ENCODE data around the gene WWP2.

The WWP2 gene

GRCh38 chr16:69886726-69887125 lies 124.6 kb downstream of the WWP2 start:
- no peak for TF ChIP-seq TEAD4 (IDR thresholded peaks at IDR 0.05)
- TF ChIP-seq USF1 (IDR thresholded peaks at IDR 0.05): no peak
- no peak for TF ChIP-seq FOXM1 (IDR thresholded peaks at IDR 0.05; ENCODE audit: borderline replicate concordance, low read depth)
- TF ChIP-seq YY1 (IDR thresholded peaks at IDR 0.05; ENCODE audit: low read depth): no peak
- TF ChIP-seq CEBPB (IDR thresholded peaks at IDR 0.05): no peak
- TF ChIP-seq, protein P1, sequence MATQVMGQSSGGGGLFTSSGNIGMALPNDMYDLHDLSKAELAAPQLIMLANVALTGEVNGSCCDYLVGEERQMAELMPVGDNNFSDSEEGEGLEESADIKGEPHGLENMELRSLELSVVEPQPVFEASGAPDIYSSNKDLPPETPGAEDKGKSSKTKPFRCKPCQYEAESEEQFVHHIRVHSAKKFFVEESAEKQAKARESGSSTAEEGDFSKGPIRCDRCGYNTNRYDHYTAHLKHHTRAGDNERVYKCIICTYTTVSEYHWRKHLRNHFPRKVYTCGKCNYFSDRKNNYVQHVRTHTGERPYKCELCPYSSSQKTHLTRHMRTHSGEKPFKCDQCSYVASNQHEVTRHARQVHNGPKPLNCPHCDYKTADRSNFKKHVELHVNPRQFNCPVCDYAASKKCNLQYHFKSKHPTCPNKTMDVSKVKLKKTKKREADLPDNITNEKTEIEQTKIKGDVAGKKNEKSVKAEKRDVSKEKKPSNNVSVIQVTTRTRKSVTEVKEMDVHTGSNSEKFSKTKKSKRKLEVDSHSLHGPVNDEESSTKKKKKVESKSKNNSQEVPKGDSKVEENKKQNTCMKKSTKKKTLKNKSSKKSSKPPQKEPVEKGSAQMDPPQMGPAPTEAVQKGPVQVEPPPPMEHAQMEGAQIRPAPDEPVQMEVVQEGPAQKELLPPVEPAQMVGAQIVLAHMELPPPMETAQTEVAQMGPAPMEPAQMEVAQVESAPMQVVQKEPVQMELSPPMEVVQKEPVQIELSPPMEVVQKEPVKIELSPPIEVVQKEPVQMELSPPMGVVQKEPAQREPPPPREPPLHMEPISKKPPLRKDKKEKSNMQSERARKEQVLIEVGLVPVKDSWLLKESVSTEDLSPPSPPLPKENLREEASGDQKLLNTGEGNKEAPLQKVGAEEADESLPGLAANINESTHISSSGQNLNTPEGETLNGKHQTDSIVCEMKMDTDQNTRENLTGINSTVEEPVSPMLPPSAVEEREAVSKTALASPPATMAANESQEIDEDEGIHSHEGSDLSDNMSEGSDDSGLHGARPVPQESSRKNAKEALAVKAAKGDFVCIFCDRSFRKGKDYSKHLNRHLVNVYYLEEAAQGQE (IDR thresholded peaks at IDR 0.05; ENCODE audit: low read depth): no peak
- no peak for TF ChIP-seq EP300 (IDR thresholded peaks at IDR 0.05; ENCODE audit: borderline replicate concordance)
- TF ChIP-seq, protein P2, sequence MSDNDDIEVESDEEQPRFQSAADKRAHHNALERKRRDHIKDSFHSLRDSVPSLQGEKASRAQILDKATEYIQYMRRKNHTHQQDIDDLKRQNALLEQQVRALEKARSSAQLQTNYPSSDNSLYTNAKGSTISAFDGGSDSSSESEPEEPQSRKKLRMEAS (IDR thresholded peaks at IDR 0.05): no peak

GRCh38 chr16:69888005-69888590 lies 126.0 kb downstream of the WWP2 start:
- TF ChIP-seq, protein P1 (IDR thresholded peaks at IDR 0.05; ENCODE audit: low read depth): no peak
- no peak for TF ChIP-seq CREB1 (IDR thresholded peaks at IDR 0.05; ENCODE audit: low read depth)
- no peak for TF ChIP-seq FOXM1 (IDR thresholded peaks at IDR 0.05; ENCODE audit: borderline replicate concordance, low read depth)
- no peak for TF ChIP-seq TAF1 (IDR thresholded peaks at IDR 0.05; ENCODE audit: low read depth)
- TF ChIP-seq ZBTB7A (IDR thresholded peaks at IDR 0.05; ENCODE audit: low read depth): no peak
- no peak for TF ChIP-seq USF1 (IDR thresholded peaks at IDR 0.05)
- TF ChIP-seq NFIC (IDR thresholded peaks at IDR 0.05): no peak
- no peak for TF ChIP-seq EGR1 (IDR thresholded peaks at IDR 0.05)
- TF ChIP-seq CEBPB (IDR thresholded peaks at IDR 0.05): no peak
- TF ChIP-seq, protein P2 (IDR thresholded peaks at IDR 0.05): no peak
- no peak for TF ChIP-seq EP300 (IDR thresholded peaks at IDR 0.05; ENCODE audit: borderline replicate concordance)
- TF ChIP-seq TCF12 (IDR thresholded peaks at IDR 0.05; ENCODE audit: low read depth): no peak
- TF ChIP-seq TEAD4 (IDR thresholded peaks at IDR 0.05): no peak
- no peak for TF ChIP-seq YY1 (IDR thresholded peaks at IDR 0.05; ENCODE audit: low read depth)
- no peak for TF ChIP-seq RAD21 (IDR thresholded peaks at IDR 0.05; ENCODE audit: low read depth)

GRCh38 chr16:69889295-69889964 lies 127.3 kb downstream of the WWP2 start:
- TF ChIP-seq USF1 (IDR thresholded peaks at IDR 0.05) (no peak), CREB1 (IDR thresholded peaks at IDR 0.05; ENCODE audit: low read depth) (no peak), TEAD4 (IDR thresholded peaks at IDR 0.05) (no peak)

DNA sequence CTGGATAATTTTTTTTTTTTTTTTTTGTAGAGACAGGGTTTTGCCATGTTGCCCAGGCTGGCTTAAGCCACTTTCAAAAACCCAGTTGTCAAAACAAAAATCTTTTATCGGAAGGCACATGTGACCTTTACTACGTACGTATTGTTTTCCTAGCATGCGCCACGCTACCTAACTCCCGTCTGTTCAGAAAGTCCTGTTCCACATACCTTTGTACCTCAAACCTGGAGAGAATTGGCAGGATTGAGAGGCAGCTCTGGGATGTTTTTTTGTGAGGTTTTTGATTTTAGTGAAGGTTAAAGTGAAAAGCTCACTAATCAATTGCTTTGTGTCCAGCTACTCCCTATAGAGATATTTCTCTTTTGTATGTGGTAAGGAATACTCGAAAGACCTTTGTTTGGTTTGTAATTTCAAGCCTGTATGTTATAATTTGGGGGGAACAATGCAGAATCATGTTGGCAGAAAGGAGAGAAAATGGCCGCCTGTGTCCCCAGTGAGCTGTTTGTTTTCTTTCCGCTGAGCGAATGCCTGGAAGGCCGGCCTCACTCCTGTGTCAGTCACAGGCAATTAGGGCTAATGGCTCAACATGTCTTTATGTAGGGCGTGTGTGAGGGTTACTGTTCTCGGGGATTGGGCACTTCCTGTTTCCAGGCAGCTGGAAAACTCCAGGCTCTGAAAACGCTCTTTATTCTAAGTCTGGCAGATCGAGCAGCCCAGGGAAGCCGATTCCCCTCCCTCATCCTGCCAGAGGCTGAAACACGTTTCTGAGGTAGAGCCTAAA lies 128.2 kb downstream of the WWP2 start:
- TF ChIP-seq FOXM1 (IDR thresholded peaks at IDR 0.05; ENCODE audit: borderline replicate concordance, low read depth): no peak
- TF ChIP-seq NFIC (IDR thresholded peaks at IDR 0.05): no peak
- no peak for TF ChIP-seq EGR1 (IDR thresholded peaks at IDR 0.05)
- TF ChIP-seq CREB1 (IDR thresholded peaks at IDR 0.05; ENCODE audit: low read depth): no peak
- TF ChIP-seq, protein P1 (IDR thresholded peaks at IDR 0.05; ENCODE audit: low read depth): no peak
- no peak for TF ChIP-seq USF1 (IDR thresholded peaks at IDR 0.05)
- no peak for TF ChIP-seq TCF12 (IDR thresholded peaks at IDR 0.05; ENCODE audit: low read depth)
- TF ChIP-seq, protein P2 (IDR thresholded peaks at IDR 0.05): no peak
- TF ChIP-seq CEBPB (IDR thresholded peaks at IDR 0.05): no peak
- TF ChIP-seq YY1 (IDR thresholded peaks at IDR 0.05; ENCODE audit: low read depth): no peak
- no peak for TF ChIP-seq RAD21 (IDR thresholded peaks at IDR 0.05; ENCODE audit: low read depth)
- TF ChIP-seq TAF1 (IDR thresholded peaks at IDR 0.05; ENCODE audit: low read depth): no peak
- TF ChIP-seq EP300 (IDR thresholded peaks at IDR 0.05; ENCODE audit: borderline replicate concordance): no peak
